GM19372 (cell line): Measurements from ENCODE around the gene NBPF1.
"Not testable (repeated sequence)": the region's sequence is repeated elsewhere in the genome, so short reads cannot be mapped to it uniquely, and the experiment has no call there.

Source experiments
- ATAC-seq: cut with Tn5 transposase; IDR thresholded peaks from one replicate; pipeline ENCODE4 v1.9.1; 2021; ENCODE audit warnings: mild to moderate bottlenecking, low read depth, moderate library complexity; ENCODE audit not compliant: unreplicated experiment

Gene NBPF1

DNA sequence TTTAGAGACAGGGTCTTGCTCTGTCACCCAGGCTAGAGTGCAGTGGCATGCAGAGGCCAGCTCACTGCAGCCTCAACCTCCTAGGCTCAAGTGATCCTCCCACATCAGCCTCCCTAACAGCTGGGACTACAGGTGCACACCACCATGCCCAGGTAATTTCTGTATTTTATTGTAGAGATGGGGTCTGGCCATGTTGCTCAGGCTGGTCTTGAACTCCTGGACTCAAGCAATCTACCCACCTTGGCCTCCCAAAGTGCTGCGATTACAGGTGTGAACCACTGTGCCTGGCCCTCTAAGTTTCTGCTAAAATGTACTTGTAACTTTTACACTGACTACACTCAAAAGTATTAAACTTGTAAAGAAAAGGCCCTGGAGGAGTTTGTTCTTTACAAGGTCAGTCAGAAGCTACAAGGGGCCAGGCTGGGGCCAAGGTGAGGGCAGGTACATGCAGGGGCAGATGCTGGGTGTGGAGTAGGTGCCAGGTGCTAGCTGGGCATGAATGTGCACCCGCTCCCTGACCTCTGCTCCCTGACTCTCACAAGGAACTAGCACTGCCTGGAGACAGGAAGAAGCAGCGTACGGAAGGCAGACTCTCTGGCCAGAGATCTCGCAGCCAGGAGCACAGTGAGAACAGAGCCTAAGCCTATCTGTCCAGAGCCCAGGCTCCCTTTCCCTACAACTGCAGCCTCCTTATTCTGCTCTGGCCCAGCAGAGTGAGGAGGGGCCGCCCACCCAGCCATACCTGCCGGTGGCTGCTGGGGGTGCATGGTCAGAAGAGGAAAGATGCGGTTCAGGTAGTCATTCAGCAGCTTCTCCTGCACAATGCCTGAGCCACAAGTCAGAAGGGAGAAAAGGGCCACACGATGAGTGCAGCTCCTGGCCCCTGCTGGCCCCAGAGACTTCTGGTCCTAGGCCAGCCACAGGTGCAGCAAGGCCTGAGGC lies 28.9 kb upstream of the NBPF1 start:
- ATAC-seq, result not testable (repeated sequence)

- ATAC-seq, result not testable (repeated sequence)
These were observed 28.0 kb upstream of the NBPF1 start for GRCh38 chr1:16641159-16641975.

GRCh38 chr1:16639091-16640031 lies 26.0 kb upstream of the NBPF1 start:
- ATAC-seq, result not testable (repeated sequence)

DNA sequence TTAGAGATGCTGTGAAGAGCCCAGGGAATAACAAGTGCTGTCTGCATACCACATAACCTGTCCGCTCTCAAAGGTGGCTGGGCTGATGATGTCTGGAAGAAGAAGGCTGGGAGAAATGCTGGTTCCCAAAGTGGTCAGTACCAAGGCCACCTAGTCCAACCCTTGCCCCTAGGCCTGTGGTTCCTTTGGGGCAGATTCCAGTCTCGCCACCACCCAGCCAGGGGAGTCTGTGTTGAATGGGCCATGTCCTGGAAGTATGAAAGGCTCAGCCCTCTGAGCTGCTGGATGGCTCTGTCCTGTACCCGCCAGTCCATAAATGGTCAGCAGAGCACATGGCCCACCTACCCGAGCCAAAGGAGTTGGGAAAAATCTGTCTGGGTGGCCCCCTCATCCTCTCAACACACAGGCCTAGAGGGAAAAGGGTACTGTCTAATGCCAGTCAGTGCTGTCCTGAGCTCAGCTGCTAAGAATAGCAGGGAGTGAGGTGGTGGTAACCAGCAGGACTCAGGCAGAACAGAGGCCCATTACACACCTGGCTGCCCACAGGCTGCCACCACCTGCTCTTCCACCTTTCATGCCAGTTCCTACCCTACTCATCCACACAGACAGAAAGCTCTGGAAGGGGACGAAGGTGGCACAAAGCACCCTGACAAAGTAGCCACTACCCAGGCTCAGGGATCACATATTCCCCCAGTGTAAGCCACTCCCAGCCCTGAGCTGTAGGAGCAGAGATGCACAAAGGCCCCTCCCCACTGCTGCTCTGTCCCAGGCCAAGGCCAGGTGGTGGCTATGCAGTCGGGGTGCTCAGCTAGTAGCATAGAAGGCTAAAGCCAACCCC lies 24.8 kb upstream of the NBPF1 start:
- not testable (repeated sequence) for ATAC-seq

- ATAC-seq, result not testable (repeated sequence)
These were observed 23.3 kb upstream of the NBPF1 start for GRCh38 chr1:16636551-16637195.

- not testable (repeated sequence) for ATAC-seq
These were observed 22.6 kb upstream of the NBPF1 start for GRCh38 chr1:16635959-16636358.

DNA sequence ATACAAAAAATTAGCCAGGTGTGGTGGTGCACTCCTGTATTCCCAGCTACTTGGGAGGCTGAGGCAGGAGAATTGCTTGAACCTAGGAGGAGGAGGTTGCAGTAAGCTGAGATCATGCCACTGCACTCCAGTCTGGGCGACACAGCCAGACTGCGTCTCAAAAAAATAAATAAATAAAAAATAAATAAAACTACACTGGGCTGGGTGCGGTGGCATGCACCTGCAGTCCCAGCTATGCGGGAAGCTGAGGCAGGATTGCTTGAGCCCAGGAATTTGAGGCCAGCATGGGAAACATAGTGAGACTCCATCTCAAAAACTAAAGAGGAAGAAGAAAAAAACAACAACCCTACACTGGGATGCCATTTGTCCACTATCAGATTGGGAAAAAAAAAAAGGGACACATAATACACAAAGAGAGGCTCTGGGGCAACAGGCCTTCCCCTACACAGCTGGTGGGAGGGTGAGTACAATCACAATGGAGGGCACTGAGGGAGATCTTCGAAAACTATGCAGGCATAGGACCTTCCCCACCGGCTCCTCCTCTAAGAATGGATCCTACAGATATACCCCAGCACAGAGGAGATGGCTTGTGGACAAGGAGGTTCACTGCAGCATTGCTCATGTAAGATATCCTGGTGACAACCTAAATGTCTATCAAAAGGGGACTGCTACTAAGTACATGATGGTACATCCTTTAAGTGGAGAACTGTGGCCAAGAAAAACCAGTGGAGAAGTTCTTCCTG lies 20.3 kb upstream of the NBPF1 start:
- ATAC-seq, result not testable (repeated sequence)

- not testable (repeated sequence) for ATAC-seq
These were observed 18.9 kb upstream of the NBPF1 start for GRCh38 chr1:16632044-16632850.

DNA sequence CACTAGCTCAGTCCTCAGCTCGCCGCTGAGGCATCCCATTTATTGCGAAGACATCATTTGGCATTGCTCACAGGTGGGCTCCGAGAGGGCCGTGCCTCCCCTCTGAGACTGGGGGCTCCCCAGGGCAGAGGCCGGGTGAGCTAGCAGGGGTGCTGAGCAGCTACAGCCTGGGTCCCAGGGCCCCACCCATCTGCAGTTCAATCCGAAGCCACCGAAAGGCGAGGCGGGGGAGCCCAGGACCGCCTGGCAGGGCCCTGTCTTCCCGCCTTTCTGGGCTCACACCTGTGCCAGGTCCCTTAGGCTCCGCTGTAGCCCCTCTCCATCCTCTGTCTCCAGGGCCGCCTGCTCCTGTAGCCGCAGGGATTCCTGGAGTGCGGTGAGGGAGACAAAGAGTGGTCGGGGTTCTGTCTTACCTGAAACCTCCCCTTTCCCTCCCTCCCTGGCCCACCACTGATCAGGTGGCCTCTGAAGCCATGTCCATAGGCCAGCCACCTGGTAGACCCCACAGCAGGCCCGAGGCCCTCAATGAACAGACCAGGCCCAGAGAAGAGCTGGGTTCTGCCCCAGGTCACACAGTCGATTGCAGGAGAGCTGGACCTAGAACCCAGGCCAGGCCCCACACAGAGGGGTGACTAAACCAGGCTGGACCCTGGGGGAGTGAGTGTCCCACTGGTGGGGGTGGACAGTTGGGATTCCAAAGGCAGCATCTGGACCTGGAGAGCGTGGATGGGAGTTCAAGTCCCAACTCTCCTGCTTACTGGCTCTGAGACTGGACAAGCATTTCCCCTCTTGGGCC lies 18.1 kb upstream of the NBPF1 start:
- ATAC-seq, result no peak

DNA sequence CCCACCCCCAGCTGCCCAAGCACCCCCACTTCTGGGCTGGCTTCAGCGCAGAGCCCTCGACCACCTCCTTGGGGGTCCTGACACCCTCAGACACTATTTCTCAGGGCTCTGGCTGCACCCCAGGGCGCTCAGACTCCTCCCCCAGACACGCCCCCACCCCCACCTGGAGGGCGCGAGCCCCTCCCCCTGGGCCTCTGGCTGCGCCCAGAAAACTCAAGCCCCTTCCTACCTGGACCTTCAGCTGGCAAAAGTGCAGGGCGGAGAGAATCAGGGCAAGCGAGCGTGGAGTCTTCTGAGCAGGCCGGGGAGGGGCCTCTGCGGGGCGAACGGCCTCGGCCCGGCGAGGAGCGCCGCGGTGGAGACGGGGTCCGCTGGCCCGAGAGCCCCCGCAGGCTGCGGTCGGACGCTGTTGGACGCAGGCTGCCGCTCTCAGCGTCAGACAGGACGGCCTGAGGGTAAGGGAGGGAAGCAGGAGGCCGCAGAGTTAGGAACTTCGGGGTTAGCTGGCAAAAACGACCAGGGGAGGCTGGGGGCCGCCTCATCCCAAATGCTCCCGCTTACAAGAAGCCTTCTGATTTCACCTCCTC lies 17.4 kb upstream of the NBPF1 start:
- ATAC-seq, result no peak

DNA sequence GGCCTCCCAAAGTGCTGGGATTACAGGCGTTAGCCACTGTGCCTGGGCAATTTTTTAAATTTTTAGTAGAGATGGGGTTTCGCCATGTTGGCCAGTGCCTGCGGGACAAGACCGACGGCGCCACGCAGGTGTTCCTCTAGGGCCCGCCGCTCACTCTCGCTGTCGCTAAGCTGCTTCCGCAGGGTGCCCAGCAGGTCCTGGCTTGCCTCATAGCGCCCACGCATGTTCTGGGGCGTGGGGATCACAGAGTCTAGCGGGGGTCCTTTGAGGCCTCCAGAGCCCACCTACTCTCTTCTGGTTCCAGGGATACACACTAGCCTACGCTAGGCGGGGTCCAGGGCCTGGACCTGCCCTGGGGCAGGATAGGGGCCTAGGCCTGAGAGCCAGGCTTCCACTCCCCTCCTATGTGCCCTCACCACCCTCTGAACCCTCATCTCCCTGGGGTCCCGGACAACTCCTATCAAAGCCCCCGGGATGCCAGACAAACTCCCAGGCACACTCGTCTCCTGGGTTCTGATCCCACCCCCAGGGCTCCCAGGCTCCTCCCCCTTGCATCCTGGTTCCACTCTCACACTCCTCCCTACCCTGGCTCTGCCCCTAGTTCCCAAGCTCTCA lies 16.7 kb upstream of the NBPF1 start:
- not testable (repeated sequence) for ATAC-seq

GRCh38 chr1:16628361-16629111 lies 15.2 kb upstream of the NBPF1 start:
- ATAC-seq, result no peak

GRCh38 chr1:16626409-16626983 lies 13.1 kb upstream of the NBPF1 start:
- ATAC-seq, result not testable (repeated sequence)

DNA sequence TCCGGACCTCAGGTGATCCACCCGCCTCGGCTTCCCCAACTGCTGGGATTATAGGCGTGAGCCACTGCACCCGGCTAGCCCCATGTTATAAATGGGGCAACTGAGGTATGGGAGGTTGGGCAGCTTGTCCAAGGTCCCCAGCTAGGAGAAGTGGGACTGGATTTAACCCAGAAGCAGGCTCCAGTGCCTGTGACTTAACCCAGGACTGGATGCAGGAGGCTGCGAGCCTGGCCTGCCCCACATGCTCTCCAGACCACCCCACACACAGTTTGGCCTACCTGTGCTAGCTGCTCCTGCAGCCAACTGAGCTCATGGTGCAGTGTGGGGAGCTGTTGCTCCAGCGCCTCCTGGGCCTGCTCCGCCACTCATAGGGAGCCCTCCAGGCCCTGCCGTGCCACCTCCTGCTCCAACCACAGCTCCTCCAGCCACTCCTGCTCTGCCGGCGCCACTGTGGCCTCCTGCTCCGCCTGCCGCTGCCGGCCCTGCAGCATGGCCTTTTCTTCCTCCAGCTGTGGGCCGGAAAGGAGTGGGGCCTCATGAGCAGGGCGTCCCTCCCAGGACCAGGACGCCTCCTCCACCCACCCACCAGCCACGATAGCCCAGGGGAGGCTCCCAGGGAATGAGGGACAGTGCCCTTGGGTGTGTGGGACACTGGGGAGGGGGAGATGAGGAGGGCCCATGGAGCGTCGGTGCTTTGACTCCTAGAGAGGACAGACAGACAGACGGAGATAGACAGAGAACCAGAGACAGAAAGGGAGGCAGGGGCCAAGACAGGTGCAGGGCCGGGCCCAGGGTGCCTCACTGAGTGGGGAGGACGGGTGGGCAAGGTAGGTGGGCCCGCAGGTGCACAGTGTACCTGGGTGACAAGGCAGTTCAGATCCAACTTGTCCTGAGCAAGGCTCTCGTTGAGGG lies 12.4 kb upstream of the NBPF1 start:
- ATAC-seq, result no peak
